A549 (cell line): ENCODE data around the gene ISM1. TPM values are rescaled to one million over a fixed set of nuclear protein-coding genes. Genes with fewer than 3 reads are reported as not detected.

Experiments
- ATAC-seq, 2 experiments: fragments of 200-7000 bp in 1 of 2; fragments of >200 bp in 1 of 2; cut with Nextera tagmentation in 1 of 2; cut with Tn5 transposase in 1 of 2; 3 replicates each; pipeline versions ENCODE4 v1.8.0 to v1.9.1; 2018 to 2020; ENCODE audit warnings: mild to moderate bottlenecking in 1 of 2, moderate library complexity in 1 of 2
- CTCF ChIA-PET: fragments of 300-600 bp; sonication (Branson Sonifier 250); formaldehyde crosslinking; extraction: SDS; loops from one replicate; lab custom pipeline; 2021; ENCODE audit warnings: antibody characterized with exemption, inconsistent platforms; lab: Yijun Ruan, JAX
- POLR2A ChIA-PET: fragments of 350-600 bp; formaldehyde crosslinking; extraction: SDS; loops from one replicate; lab custom pipeline; 2021; ENCODE audit warnings: antibody characterized with exemption, inconsistent platforms; lab: Yijun Ruan, JAX
- DNase-seq, 2 experiments: peaks; one replicate each; pipeline versions ENCODE4 v3.0.0 to v3.0.0-alpha.2; 2011 to 2016; ENCODE audit warnings: low read depth in 1 of 2, low spot score in 1 of 2
- FAIRE-seq: peaks from 2 replicates; lab custom pipeline; 2011; peaks lifted over from hg19 to GRCh38; lab: Jason Lieb, UNC
- H3K27ac ChIP-seq, 2 experiments: fragments of >200 bp; sonication (Bioruptor Twin); formaldehyde crosslinking; 3 replicates each; pipeline ENCODE4 v1.5.1; 2016 to 2017
- H3K4me1 ChIP-seq: fragments of >200 bp; sonication (Bioruptor Twin); formaldehyde crosslinking; 3 replicates; pipeline ENCODE4 v1.6.1; 2016
- H3K4me2 ChIP-seq: fragments of >200 bp; sonication (Bioruptor Twin); formaldehyde crosslinking; 3 replicates; pipeline ENCODE4 v1.6.1; 2016
- H3K4me3 ChIP-seq: fragments of >200 bp; sonication (Bioruptor Twin); formaldehyde crosslinking; 3 replicates; pipeline ENCODE4 v1.5.1; 2016
- H3K9me3 ChIP-seq: fragments of >200 bp; sonication (Bioruptor Twin); formaldehyde crosslinking; 3 replicates; pipeline ENCODE4 v1.6.1; 2016
- BHLHE40 ChIP-seq: IDR thresholded peaks from 2 replicates; pipeline ENCODE4 v1.6.1; 2012; ENCODE audit warnings: low read depth, low read length, inconsistent platforms
- CBX8 ChIP-seq: fragments of 200-600 bp; sonication (generic); IDR thresholded peaks from 2 replicates; pipeline ENCODE4 v1.6.1; 2016
- CEBPB ChIP-seq, 2 experiments: fragments of >200 bp in 1 of 2; sonication (Bioruptor Twin) in 1 of 2; formaldehyde crosslinking in 1 of 2; IDR thresholded peaks; 2 replicates each; pipeline ENCODE4 v1.6.1; 2012 to 2016
- CHD2 ChIP-seq: fragments of 150-350 bp; IDR thresholded peaks from 2 replicates; pipeline ENCODE4 v1.6.1; 2014; ENCODE audit warnings: low read length; ENCODE audit not compliant: partially characterized antibody
- EP300 ChIP-seq, 2 experiments: fragments of >200 bp; sonication (Bioruptor Twin); formaldehyde crosslinking; IDR thresholded peaks; 2 replicates in 1 of 2; 3 replicates in 1 of 2; pipeline ENCODE4 v1.6.1; 2016 to 2017
- FOSB ChIP-seq: fragments of 250-450 bp; sonication (Bioruptor Pico); IDR thresholded peaks from 2 replicates; pipeline ENCODE4 v1.5.0; 2020; ENCODE audit warnings: mild to moderate bottlenecking, moderate library complexity
- FOXS1 ChIP-seq: fragments of 250-450 bp; sonication (Bioruptor Pico); IDR thresholded peaks from 2 replicates; pipeline ENCODE4 v1.5.0; 2020; ENCODE audit warnings: mild to moderate bottlenecking, moderate library complexity
- GATA3 ChIP-seq: IDR thresholded peaks from 2 replicates; pipeline ENCODE4 v1.6.1; 2012; ENCODE audit warnings: borderline replicate concordance
- HOXB13 ChIP-seq: fragments of 250-450 bp; sonication (Bioruptor Pico); IDR thresholded peaks from 2 replicates; pipeline ENCODE4 v1.5.0; 2020; ENCODE audit warnings: low read depth, mild to moderate bottlenecking, moderate library complexity
- HOXB5 ChIP-seq: fragments of 250-450 bp; sonication (Bioruptor Pico); IDR thresholded peaks from 2 replicates; pipeline ENCODE4 v1.5.0; 2020; ENCODE audit warnings: mild to moderate bottlenecking, moderate library complexity
- JUN ChIP-seq, 2 experiments: fragments of >200 bp; sonication (Bioruptor Twin); formaldehyde crosslinking; IDR thresholded peaks; 2 replicates in 1 of 2; 3 replicates in 1 of 2; pipeline ENCODE4 v1.6.1; 2016 to 2017
- KDM1A ChIP-seq: fragments of 200-600 bp; sonication (generic); IDR thresholded peaks from 2 replicates; pipeline ENCODE4 v1.6.1; 2016; ENCODE audit warnings: low read depth, mild to moderate bottlenecking
- KDM5A ChIP-seq: fragments of 200-600 bp; sonication (generic); IDR thresholded peaks from 2 replicates; pipeline ENCODE4 v1.6.1; 2016; ENCODE audit warnings: antibody characterized with exemption, mild to moderate bottlenecking
- NFE2L2 ChIP-seq: fragments of 150-350 bp; conservative IDR thresholded peaks from 2 replicates; pipeline ENCODE4 v1.6.1; 2014; ENCODE audit warnings: low read length
- NR3C1 ChIP-seq: fragments of >200 bp; sonication (Bioruptor Twin); formaldehyde crosslinking; IDR thresholded peaks from 3 replicates; pipeline ENCODE4 v1.6.1; 2017
- PHF8 ChIP-seq: fragments of 200-600 bp; sonication (generic); IDR thresholded peaks from 2 replicates; pipeline ENCODE4 v1.6.1; 2016; ENCODE audit warnings: low read depth, mild to moderate bottlenecking, antibody characterized with exemption, moderate library complexity, borderline replicate concordance
- POLR2A ChIP-seq: IDR thresholded peaks from 2 replicates; pipeline ENCODE4 v1.6.1; 2012; ENCODE audit warnings: mild to moderate bottlenecking, low read length
- POLR2AphosphoS2 ChIP-seq: conservative IDR thresholded peaks from 2 replicates; pipeline ENCODE4 v1.6.1; 2012; ENCODE audit warnings: low read length, improper control_type of control experiment, inconsistent platforms
- RAD21 ChIP-seq, 2 experiments: fragments of >200 bp in 1 of 2; sonication (Bioruptor Twin) in 1 of 2; formaldehyde crosslinking in 1 of 2; IDR thresholded peaks in 1 of 2; conservative IDR thresholded peaks in 1 of 2; 2 replicates in 1 of 2; 3 replicates in 1 of 2; pipeline ENCODE4 v1.6.1; 2012 to 2018; ENCODE audit warnings: inconsistent platforms in 1 of 2
- RARB ChIP-seq: fragments of 250-450 bp; sonication (Bioruptor Pico); IDR thresholded peaks from 2 replicates; pipeline ENCODE4 v1.8.0; 2021; ENCODE audit warnings: mild to moderate bottlenecking, moderate library complexity
- RCOR1 ChIP-seq: fragments of 150-350 bp; IDR thresholded peaks from 2 replicates; pipeline ENCODE4 v1.6.1; 2014; ENCODE audit warnings: antibody characterized with exemption, low read length, low read depth
- RFX5 ChIP-seq: fragments of 450-650 bp; IDR thresholded peaks from 2 replicates; pipeline ENCODE4 v1.7.1; 2014; ENCODE audit warnings: antibody characterized with exemption, mild to moderate bottlenecking, moderate library complexity
- SMC3 ChIP-seq: fragments of >200 bp; sonication (Bioruptor Twin); formaldehyde crosslinking; IDR thresholded peaks from 3 replicates; pipeline ENCODE4 v1.6.1; 2018; ENCODE audit warnings: inconsistent platforms
- SREBF2 ChIP-seq: fragments of 450-650 bp; IDR thresholded peaks from 2 replicates; pipeline ENCODE4 v1.6.1; 2014; ENCODE audit warnings: mild to moderate bottlenecking, moderate library complexity
- ZC3H11A ChIP-seq: fragments of 450-650 bp; IDR thresholded peaks from 2 replicates; pipeline ENCODE4 v1.6.1; 2014; ENCODE audit warnings: antibody characterized with exemption, mild to moderate bottlenecking
- ZFP36 ChIP-seq: fragments of 450-650 bp; IDR thresholded peaks from 2 replicates; pipeline ENCODE4 v1.6.1; 2014; ENCODE audit warnings: borderline replicate concordance; ENCODE audit not compliant: partially characterized antibody
- ZNF302 ChIP-seq: fragments of 250-450 bp; sonication (Bioruptor Pico); IDR thresholded peaks from 2 replicates; pipeline ENCODE4 v1.9.0; 2021; ENCODE audit warnings: inconsistent platforms, mild to moderate bottlenecking, moderate library complexity
- ZSCAN20 ChIP-seq: fragments of 250-450 bp; sonication (Bioruptor Pico); IDR thresholded peaks from 2 replicates; pipeline ENCODE4 v1.8.0; 2022; ENCODE audit warnings: mild to moderate bottlenecking, moderate library complexity
- WGBS: methylation state at CpG from one replicate; pipeline ENCODE4 v1.1.6; 2017; ENCODE audit errors: missing lambda C conversion rate; 5-methylcytosine and 5-hydroxymethylcytosine counted together
- polyA plus RNA-seq, 4 experiments: library from polyadenylated mRNA; depleted of rRNA in 3 of 4; stranded (reverse); fragments of >200 nt; fragmentation: RNase III in 1 of 4; extraction: RNeasy Plus Mini Kit Qiagen cat#74134 plus additional on column Dnase treatment in 1 of 4; gene quantifications; 2 replicates in 3 of 4; 3 replicates in 1 of 4; pipeline ENCODE4 v1.2.3, GENCODE V29; 2011 to 2017
- TF ChIP-seq, protein P1 (sequence below): fragments of >200 bp; sonication (Bioruptor Twin); formaldehyde crosslinking; IDR thresholded peaks from 3 replicates; pipeline ENCODE4 v1.6.1; 2016
- TF ChIP-seq, protein P2 (sequence below): IDR thresholded peaks from 2 replicates; pipeline ENCODE4 v1.6.1; 2012

The ISM1 gene
- polyA plus RNA-seq, 2 of the 4 experiments (the other 2 are of a cell fraction), result 0.18 to 0.39 TPM

DNA sequence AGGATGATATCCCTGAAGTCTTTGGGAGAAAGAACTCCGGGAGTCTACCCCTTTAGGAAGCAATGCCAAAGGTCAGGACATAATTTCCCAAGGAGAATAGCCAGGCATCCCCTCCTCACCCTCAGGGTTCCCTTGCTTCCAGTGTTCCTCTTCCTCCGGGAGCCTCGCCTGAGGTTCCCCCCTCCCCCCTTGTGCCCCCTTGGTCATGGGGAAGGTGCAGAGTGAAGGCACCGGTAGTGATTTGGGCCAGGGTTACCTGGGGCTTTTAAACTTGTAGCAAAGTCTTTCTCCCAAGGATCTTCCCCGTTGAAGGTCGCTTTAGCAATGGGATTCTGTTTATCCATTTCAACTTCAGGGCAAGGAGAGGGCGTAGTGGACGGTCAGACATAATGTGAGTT is 1.2 kb downstream of the ISM1 start:
- Histone ChIP-seq H3K4me2 (peak overlapping the region; percentile 97), H3K27ac (no peak overlapping the region), H3K4me1 (peaks cover 11% of the 10 kb centered on the region; the same call in 2 of the 3 replicates), H3K4me3 (peak overlapping the region; percentile 86), H3K9me3 (peaks cover 12% of the 10 kb centered on the region; the same call in 1 of the 3 replicates)
- no peak for FAIRE-seq
- ATAC-seq, result no peak
- CTCF ChIA-PET, result interaction anchor here (2.1 kb wide), 1 partner anchor 324 kb away, joined by 6 read pairs; no protein-coding TSS in a partner anchor
- 49% methylated on average over 8 of the region's 8 CpGs for WGBS
- DNase-seq, result no peak
- POLR2A ChIA-PET, result no interaction called here
- TF ChIP-seq SMC3 (no peak), POLR2AphosphoS2 (no peak), SREBF2 (no peak), PHF8 (no peak), ZSCAN20 (CRISPR knock-in tag) (no peak), BHLHE40 (no peak), CHD2 (no peak), RCOR1 (no peak), ZNF302 (CRISPR knock-in tag) (no peak), RFX5 (no peak), RAD21 (conservative IDR thresholded peaks at IDR 0.05 in 1 of 2, IDR thresholded peaks at IDR 0.05 in 1 of 2) (no peak), NR3C1 (no peak), KDM1A (no peak), HOXB13 (CRISPR knock-in tag) (no peak), ZFP36 (no peak), HOXB5 (no peak), GATA3 (no peak), JUN (IDR thresholded peaks at IDR 0.05) (no peak)

DNA sequence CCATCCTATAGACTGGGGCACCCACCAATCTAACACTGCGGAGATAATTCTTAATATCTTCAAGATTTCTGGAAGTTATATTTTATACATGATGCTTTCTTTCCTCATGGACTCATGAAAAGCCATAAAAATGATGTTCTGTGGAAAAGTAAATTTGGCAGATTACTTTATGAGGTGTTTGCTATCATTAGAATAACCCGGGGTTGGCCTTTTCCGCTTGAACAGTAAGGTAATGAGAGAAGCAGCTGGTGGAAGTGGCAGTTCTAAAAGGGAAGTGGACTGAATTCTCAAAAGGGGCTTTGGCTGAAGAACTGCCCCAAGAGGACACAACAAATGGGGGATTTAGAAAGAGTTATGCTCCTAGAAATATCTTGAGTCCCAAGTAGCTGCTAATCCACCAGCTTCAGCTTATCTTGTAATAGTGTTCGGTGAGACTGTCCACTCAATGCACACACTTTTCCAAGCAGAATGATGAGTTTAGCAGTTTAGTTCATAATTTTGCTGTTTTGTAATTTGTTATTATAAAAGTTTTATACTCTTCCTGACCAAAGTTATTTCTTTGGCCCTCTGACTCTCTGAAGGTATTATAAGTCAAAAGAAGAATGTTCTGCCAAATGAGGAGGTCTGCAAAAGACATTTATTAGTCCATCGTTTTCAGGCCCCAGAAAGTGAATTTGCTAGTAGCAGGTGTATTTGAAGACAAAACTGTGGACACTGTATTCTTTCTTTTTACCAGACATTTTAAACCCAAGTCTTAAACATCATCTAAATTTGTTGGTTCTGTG is 2.9 kb downstream of the ISM1 start:
- TF ChIP-seq CEBPB (IDR thresholded peaks at IDR 0.05), result no peak
- no peak for TF ChIP-seq KDM5A
- no peak for TF ChIP-seq FOSB (CRISPR knock-in tag)
- TF ChIP-seq, protein P1, sequence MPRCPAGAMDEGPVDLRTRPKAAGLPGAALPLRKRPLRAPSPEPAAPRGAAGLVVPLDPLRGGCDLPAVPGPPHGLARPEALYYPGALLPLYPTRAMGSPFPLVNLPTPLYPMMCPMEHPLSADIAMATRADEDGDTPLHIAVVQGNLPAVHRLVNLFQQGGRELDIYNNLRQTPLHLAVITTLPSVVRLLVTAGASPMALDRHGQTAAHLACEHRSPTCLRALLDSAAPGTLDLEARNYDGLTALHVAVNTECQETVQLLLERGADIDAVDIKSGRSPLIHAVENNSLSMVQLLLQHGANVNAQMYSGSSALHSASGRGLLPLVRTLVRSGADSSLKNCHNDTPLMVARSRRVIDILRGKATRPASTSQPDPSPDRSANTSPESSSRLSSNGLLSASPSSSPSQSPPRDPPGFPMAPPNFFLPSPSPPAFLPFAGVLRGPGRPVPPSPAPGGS, result no peak
- TF ChIP-seq RARB (CRISPR knock-in tag), result no peak
- TF ChIP-seq FOXS1 (CRISPR knock-in tag), result no peak
- no peak for TF ChIP-seq NFE2L2
- no peak for TF ChIP-seq POLR2A
- TF ChIP-seq CBX8, result no peak
- TF ChIP-seq, protein P2, sequence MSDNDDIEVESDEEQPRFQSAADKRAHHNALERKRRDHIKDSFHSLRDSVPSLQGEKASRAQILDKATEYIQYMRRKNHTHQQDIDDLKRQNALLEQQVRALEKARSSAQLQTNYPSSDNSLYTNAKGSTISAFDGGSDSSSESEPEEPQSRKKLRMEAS, result no peak
- no peak for TF ChIP-seq ZSCAN20 (CRISPR knock-in tag)
- no peak for TF ChIP-seq ZC3H11A
- no peak for TF ChIP-seq EP300 (IDR thresholded peaks at IDR 0.05)
- TF ChIP-seq JUN (IDR thresholded peaks at IDR 0.05), result no peak
- no peak for TF ChIP-seq SREBF2
- peaks cover 23% of the 10 kb centered on the region; the same call in 2 of the 3 replicates for H3K9me3 ChIP-seq
- POLR2A ChIA-PET, result no interaction called here
- H3K4me2 ChIP-seq, result no peak overlapping the region
- no peak for ATAC-seq
- peak; percentile 83 for FAIRE-seq
- no peak overlapping the region for H3K27ac ChIP-seq
- H3K4me1 ChIP-seq, result peaks cover 11% of the 10 kb centered on the region; the same call in 2 of the 3 replicates
- H3K4me3 ChIP-seq, result no peak overlapping the region
- DNase-seq, result no peak
- WGBS, result 76% methylated on average over 5 of the region's 5 CpGs
- CTCF ChIA-PET, result interaction anchor here (0.9 to 1.3 kb wide), 2 partner anchors 38 to 105 kb away, joined by 3 read pairs; no protein-coding TSS in a partner anchor
